ENCODE data around the gene KLK1. TPM values are rescaled to one million over a fixed set of nuclear protein-coding genes. Genes with fewer than 3 reads are reported as not detected.

KLK1 gene
- not detected in 2 replicates for total RNA-seq (2014; rRNA removed; shearing (Covaris generic))

GRCh38 chr19:50823389-50824042, at the start of gene KLK1:
Gene KLK1 (minus strand): TSS chr19:50823787. CDS start chr19:50823748, 39 bp downstream.
- DNase-seq (ENCODE audit: low read depth), result no peak

- no peak for DNase-seq (ENCODE audit: low read depth)
These were observed 49.5 kb upstream of the KLK1 start, which contains the start of gene KLK2 for GRCh38 chr19:50873056-50873455. Gene KLK2 (plus strand): TSS chr19:50873439. CDS start chr19:50873474, 35 bp downstream.

GRCh38 chr19:50870417-50871089, 47.0 kb upstream of the KLK1 start:
- no peak for DNase-seq (ENCODE audit: low read depth)

- no peak for DNase-seq (ENCODE audit: low read depth)
These were observed 45.9 kb upstream of the KLK1 start for GRCh38 chr19:50869479-50869878.

GRCh38 chr19:50861496-50862286, 38.1 kb upstream of the KLK1 start:
- no peak for DNase-seq (ENCODE audit: low read depth)

GRCh38 chr19:50861010-50861409, 37.4 kb upstream of the KLK1 start:
- DNase-seq (ENCODE audit: low read depth), result peak; percentile 4

GRCh38 chr19:50859849-50860248, 36.3 kb upstream of the KLK1 start:
- DNase-seq (ENCODE audit: low read depth), result no peak

GRCh38 chr19:50858886-50859285, 35.3 kb upstream of the KLK1 start:
- DNase-seq (ENCODE audit: low read depth), result no peak

- DNase-seq (ENCODE audit: low read depth), result no peak
These were observed 33.8 kb upstream of the KLK1 start for GRCh38 chr19:50857366-50857765.

- no peak for DNase-seq (ENCODE audit: low read depth)
These were observed 31.2 kb upstream of the KLK1 start, which contains the start of gene KLK3 for GRCh38 chr19:50854636-50855410. Gene KLK3 (plus strand): TSS chr19:50854915. CDS start chr19:50854956, 41 bp downstream.

GRCh38 chr19:50851620-50852019, 28.0 kb upstream of the KLK1 start:
- DNase-seq (ENCODE audit: low read depth), result no peak

GRCh38 chr19:50850738-50851137, 27.2 kb upstream of the KLK1 start:
- no peak for DNase-seq (ENCODE audit: low read depth)

- DNase-seq (ENCODE audit: low read depth), result no peak
These were observed 20.8 kb upstream of the KLK1 start for GRCh38 chr19:50844296-50844935.

- no peak for DNase-seq (ENCODE audit: low read depth)
These were observed 20.2 kb upstream of the KLK1 start for GRCh38 chr19:50843701-50844221.

- no peak for DNase-seq (ENCODE audit: low read depth)
These were observed 19.6 kb upstream of the KLK1 start for GRCh38 chr19:50843205-50843604.

GRCh38 chr19:50842130-50842529, 18.5 kb upstream of the KLK1 start:
- DNase-seq (ENCODE audit: low read depth), result no peak

GRCh38 chr19:50839712-50840655, 16.4 kb upstream of the KLK1 start:
- DNase-seq (ENCODE audit: low read depth), result no peak

- DNase-seq (ENCODE audit: low read depth), result peak; percentile 28
These were observed 14.7 kb upstream of the KLK1 start for GRCh38 chr19:50838239-50838638.

- DNase-seq (ENCODE audit: low read depth), result no peak
These were observed 13.7 kb upstream of the KLK1 start for GRCh38 chr19:50837300-50837699.

All from M059J (cell line).